Endothelial cell (in vitro differentiated cells): ENCODE results near the gene HAGHL. TPM values are rescaled to one million over a fixed set of nuclear protein-coding genes. Genes with fewer than 3 reads are reported as not detected.

Experiments
- DNase-seq: peaks from one replicate; pipeline ENCODE4 v3.0.0; 2021; ENCODE audit warnings: low spot score
- H3K27ac Mint-ChIP-seq: one replicate; pipeline ENCODE4 v1.8.0; 2021; ENCODE audit warnings: mixed read lengths, inconsistent platforms; ENCODE audit not compliant: unreplicated experiment
- H3K27me3 Mint-ChIP-seq: one replicate; pipeline ENCODE4 v1.8.0; 2021; ENCODE audit warnings: mild to moderate bottlenecking, moderate library complexity, mixed read lengths, inconsistent platforms; ENCODE audit not compliant: unreplicated experiment
- H3K36me3 Mint-ChIP-seq: one replicate; pipeline ENCODE4 v1.8.0; 2021; ENCODE audit warnings: mild to moderate bottlenecking, low read depth, mixed read lengths, inconsistent platforms; ENCODE audit not compliant: unreplicated experiment
- H3K4me1 Mint-ChIP-seq: one replicate; pipeline ENCODE4 v1.8.0; 2021; ENCODE audit warnings: mild to moderate bottlenecking, mixed read lengths, inconsistent platforms; ENCODE audit not compliant: unreplicated experiment
- H3K4me3 Mint-ChIP-seq: one replicate; pipeline ENCODE4 v1.8.0; 2021; ENCODE audit warnings: mild to moderate bottlenecking, mixed read lengths, inconsistent platforms; ENCODE audit not compliant: unreplicated experiment
- H3K9me3 Mint-ChIP-seq: one replicate; pipeline ENCODE4 v1.8.0; 2021; ENCODE audit warnings: mixed read lengths, inconsistent platforms; ENCODE audit not compliant: unreplicated experiment
- CTCF ChIP-seq: fragments of 200-600 bp; sonication (generic); IDR thresholded peaks from one replicate; pipeline ENCODE4 v1.5.0; 2021; ENCODE audit warnings: antibody characterized with exemption; ENCODE audit not compliant: unreplicated experiment
- total RNA-seq: library from RNA; stranded (reverse); fragmentation: NEBNext Ultra II Directional; extraction: Animal tissue kit (Norgen Biotek cat#: 25700); gene quantifications from one replicate; pipeline ENCODE4 v1.2.1, GENCODE V29; 2021; ENCODE audit not compliant: unreplicated experiment

Gene HAGHL
- total RNA-seq, 1 donor from 2014 or later: 1.5 TPM

- DNase-seq: no peak
- no peak overlapping the region for H3K4me3 Mint-ChIP-seq
Observed at GRCh38 chr16:709566-710499, 17.1 kb upstream of the HAGHL start.

DNA sequence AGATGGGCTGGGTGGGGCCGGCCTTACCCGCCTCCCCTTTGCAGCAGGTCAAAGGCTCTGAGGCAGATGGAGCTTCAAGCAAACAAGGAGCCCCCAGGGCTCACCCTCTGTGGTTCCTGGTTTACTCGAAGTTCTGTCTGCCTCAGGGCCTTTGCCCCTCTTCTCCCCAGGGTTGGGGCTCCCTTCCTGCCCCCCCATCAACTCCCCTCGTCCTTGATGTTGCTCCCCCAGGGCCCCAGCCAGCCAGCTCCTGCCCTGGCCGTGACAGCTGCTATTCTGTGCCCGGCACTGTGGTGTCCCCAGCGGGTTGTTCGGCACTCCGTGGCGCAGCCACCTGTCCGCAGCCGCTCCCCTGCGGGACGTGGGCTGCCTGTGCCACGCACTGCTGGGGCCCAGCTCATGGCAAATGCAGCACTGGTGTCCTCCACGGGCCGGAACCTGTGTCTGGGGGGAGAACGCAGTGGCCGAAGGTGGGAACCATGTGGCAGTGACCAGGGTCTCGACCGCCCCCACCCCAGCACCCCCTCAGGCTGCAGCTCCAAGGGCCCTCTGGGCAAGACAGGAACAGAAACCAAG, 16.3 kb upstream of the HAGHL start:
- TF ChIP-seq CTCF: no peak
- H3K27me3 Mint-ChIP-seq: peaks cover 27% of the 10 kb centered on the region
- H3K4me1 Mint-ChIP-seq: no peaks in the 10 kb centered on the region
- H3K27ac Mint-ChIP-seq: no peak overlapping the region
- DNase-seq: no peak
- H3K4me3 Mint-ChIP-seq: no peak overlapping the region
- no peaks in the 10 kb centered on the region for H3K36me3 Mint-ChIP-seq
- H3K9me3 Mint-ChIP-seq: no peaks in the 10 kb centered on the region

More at GRCh38 chr16:709566-710499, 17.1 kb upstream of the HAGHL start:
- TF ChIP-seq CTCF: no peak
- H3K27me3 Mint-ChIP-seq: peaks cover 27% of the 10 kb centered on the region
- no peaks in the 10 kb centered on the region for H3K9me3 Mint-ChIP-seq
- no peaks in the 10 kb centered on the region for H3K36me3 Mint-ChIP-seq
- no peaks in the 10 kb centered on the region for H3K4me1 Mint-ChIP-seq
- H3K27ac Mint-ChIP-seq: no peak overlapping the region

DNA sequence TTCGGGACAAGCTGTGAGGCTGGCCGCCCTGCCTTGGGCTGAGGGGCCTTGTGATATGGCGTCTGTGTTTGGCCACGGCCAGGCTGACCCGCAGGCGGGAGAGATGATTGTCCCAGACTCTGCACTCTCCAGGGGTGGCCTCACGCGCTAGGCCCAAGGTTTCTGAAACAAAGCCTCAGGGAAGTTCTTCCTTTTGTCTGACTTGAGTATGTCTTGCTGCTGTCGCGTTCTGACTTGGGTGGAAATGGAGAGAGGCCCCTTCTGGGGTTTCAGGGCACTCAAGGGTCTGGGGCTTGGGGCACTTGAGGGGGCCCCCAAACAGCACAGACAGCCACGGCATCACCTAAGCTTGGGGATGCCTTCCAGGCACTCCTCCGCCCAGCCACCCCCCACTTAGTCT, 15.8 kb upstream of the HAGHL start:
- Mint-ChIP-seq H3K9me3 (no peaks in the 10 kb centered on the region), H3K27me3 (peaks cover 27% of the 10 kb centered on the region)

DNA sequence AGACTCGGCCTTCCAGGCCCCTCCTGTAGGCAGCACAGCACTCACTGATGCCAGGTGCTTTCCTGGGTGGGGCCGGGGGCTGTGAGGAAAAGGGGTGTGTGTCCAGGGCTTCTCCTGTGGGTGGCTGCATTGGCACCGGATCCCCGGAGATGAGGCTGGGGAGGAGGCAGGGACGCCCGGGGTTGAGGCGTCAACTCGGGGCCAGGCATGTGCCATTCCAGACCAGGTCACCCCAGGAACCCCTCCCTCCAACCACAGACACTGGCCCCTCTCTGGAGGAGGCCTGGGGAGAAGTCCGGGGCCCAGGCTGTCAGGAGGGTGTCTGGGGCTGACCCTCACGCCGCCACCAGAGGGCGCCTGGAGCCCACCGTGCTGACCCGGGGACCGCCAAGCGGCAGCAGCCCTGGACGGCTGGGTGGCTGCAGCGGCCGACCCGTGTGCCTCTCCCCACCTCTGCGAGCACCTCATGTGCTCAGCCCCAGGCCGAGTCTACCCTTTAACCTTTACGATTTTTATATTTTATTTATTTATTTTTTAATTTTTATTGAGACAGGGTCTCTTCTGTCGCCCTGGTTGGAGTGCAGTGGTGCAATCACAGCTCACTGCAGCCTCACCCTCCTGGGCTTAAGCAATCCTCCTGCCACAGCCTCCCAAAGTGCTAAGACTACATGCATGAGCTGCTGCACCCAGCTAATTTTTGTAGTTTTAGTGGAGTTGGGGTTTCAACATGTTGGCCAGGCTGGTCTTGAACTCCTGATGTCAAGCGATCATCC, 15.2 kb upstream of the HAGHL start:
- peak; percentile 82 for TF ChIP-seq CTCF
- peak; percentile 92 for DNase-seq
- no peaks in the 10 kb centered on the region for H3K36me3 Mint-ChIP-seq
- peaks cover 25% of the 10 kb centered on the region for H3K27me3 Mint-ChIP-seq
- no peaks in the 10 kb centered on the region for H3K4me1 Mint-ChIP-seq
- H3K9me3 Mint-ChIP-seq: no peaks in the 10 kb centered on the region
- H3K27ac Mint-ChIP-seq: no peak overlapping the region
- H3K4me3 Mint-ChIP-seq: no peak overlapping the region

More for the DNA sequence above, 15.8 kb upstream of the HAGHL start:
- Mint-ChIP-seq H3K4me1 (no peaks in the 10 kb centered on the region), H3K36me3 (no peaks in the 10 kb centered on the region), H3K4me3 (no peak overlapping the region), H3K27ac (no peak overlapping the region)
- TF ChIP-seq CTCF: no peak
- no peak for DNase-seq
